HepG2 (cell line): ENCODE data around the gene ZNF526. TPM values are rescaled to one million over a fixed set of nuclear protein-coding genes. Genes with fewer than 3 reads are reported as not detected.

Source experiments
- ARNTL ChIP-seq: sonication (generic); formaldehyde crosslinking; IDR thresholded peaks from 2 replicates; pipeline ENCODE4 v1.4.0; 2020; ENCODE audit warnings: mild to moderate bottlenecking, missing genetic modification reagents
- KDM5B ChIP-seq: sonication (generic); formaldehyde crosslinking; IDR thresholded peaks from 2 replicates; pipeline ENCODE4 v1.4.0; 2020; ENCODE audit warnings: missing genetic modification reagents, mild to moderate bottlenecking, borderline replicate concordance
- MAFK ChIP-seq, 2 experiments: IDR thresholded peaks in 1 of 2; conservative IDR thresholded peaks in 1 of 2; 2 replicates each; pipeline ENCODE4 v1.6.1; 2011; ENCODE audit warnings: improper control_type of control experiment in 2 of 2, low read length in 2 of 2
- POLR2AphosphoS5 ChIP-seq: IDR thresholded peaks from 2 replicates; pipeline ENCODE4 v1.6.1; 2012; ENCODE audit warnings: low read depth, low read length
- RNF2 ChIP-seq: fragments of 450-650 bp; conservative IDR thresholded peaks from 2 replicates; pipeline ENCODE4 v1.6.1; 2016; ENCODE audit warnings: low read depth
- SOX5 ChIP-seq: IDR thresholded peaks from 2 replicates; pipeline ENCODE4 v1.6.1; 2016; ENCODE audit warnings: borderline replicate concordance
- SRSF1 ChIP-seq: fragments of 200-400 bp; formaldehyde crosslinking; optimal IDR thresholded peaks from 2 replicates; pipeline ENCODE3; 2017; ENCODE audit warnings: mild to moderate bottlenecking, low read depth, low read length, moderate library complexity
- TBX2 ChIP-seq: sonication (generic); formaldehyde crosslinking; IDR thresholded peaks from 2 replicates; pipeline ENCODE4 v1.5.0; 2020; ENCODE audit warnings: missing genetic modification reagents, mild to moderate bottlenecking, borderline replicate concordance
- TEAD3 ChIP-seq: optimal IDR thresholded peaks from 2 replicates; pipeline ENCODE3; 2016; ENCODE audit warnings: borderline replicate concordance
- TMF1 ChIP-seq: sonication (generic); formaldehyde crosslinking; IDR thresholded peaks from 2 replicates; pipeline ENCODE4 v1.8.1; 2022; ENCODE audit warnings: low read depth, missing genetic modification reagents
- ZFY ChIP-seq: sonication (generic); formaldehyde crosslinking; IDR thresholded peaks from 2 replicates; pipeline ENCODE4 v1.4.0; 2020; ENCODE audit warnings: missing genetic modification reagents
- ZKSCAN5 ChIP-seq: sonication (generic); formaldehyde crosslinking; IDR thresholded peaks from 2 replicates; pipeline ENCODE4 v1.5.1; 2020; ENCODE audit warnings: mild to moderate bottlenecking, missing genetic modification reagents
- ZNF180 ChIP-seq: sonication (generic); formaldehyde crosslinking; IDR thresholded peaks from 2 replicates; pipeline ENCODE4 v1.4.0; 2020; ENCODE audit warnings: low read depth, missing genetic modification reagents, borderline replicate concordance
- ZNF75D ChIP-seq: sonication (generic); formaldehyde crosslinking; IDR thresholded peaks from 2 replicates; pipeline ENCODE4 v1.8.1; 2023; ENCODE audit warnings: missing genetic modification reagents, mild to moderate bottlenecking, borderline replicate concordance
- ZNF878 ChIP-seq: sonication (generic); formaldehyde crosslinking; IDR thresholded peaks from 2 replicates; pipeline ENCODE4 v1.8.1; 2023; ENCODE audit warnings: mild to moderate bottlenecking, missing genetic modification reagents, moderate library complexity
- ZZZ3 ChIP-seq: sonication (generic); formaldehyde crosslinking; IDR thresholded peaks from 2 replicates; pipeline ENCODE4 v1.4.0; 2020; ENCODE audit warnings: missing genetic modification reagents, mild to moderate bottlenecking, borderline replicate concordance
- polyA plus RNA-seq, 8 experiments: library from polyadenylated mRNA; depleted of rRNA in 3 of 8; stranded (reverse) in 7 of 8; unstranded in 1 of 8; fragments of >200 nt; fragmentation: Illumina TruSeq in 4 of 8; extraction: Trizol in 4 of 8; gene quantifications; 2 replicates each; pipeline versions ENCODE4 v1.2.1 to v1.2.3, GENCODE V29; 2011 to 2016; ENCODE audit warnings: low read depth in 4 of 8, missing spikeins in 1 of 8, mixed read lengths in 1 of 8; ENCODE audit not compliant: insufficient read depth in 1 of 8
- total RNA-seq, 5 experiments: library from RNA; depleted of rRNA; stranded (reverse); fragments of >200 nt; fragmentation: Illumina TruSeq; extraction: Trizol; gene quantifications; 2 replicates each; pipeline ENCODE4 v1.2.3, GENCODE V29; 2016; ENCODE audit warnings: low read depth in 1 of 5
- TF ChIP-seq, protein P1 (sequence below): sonication (generic); formaldehyde crosslinking; IDR thresholded peaks from 2 replicates; pipeline ENCODE4 v1.5.1; 2020; ENCODE audit warnings: mild to moderate bottlenecking, missing genetic modification reagents
- TF ChIP-seq, protein P2 (sequence below): sonication (generic); formaldehyde crosslinking; IDR thresholded peaks from 2 replicates; pipeline ENCODE4 v1.8.0; 2022; ENCODE audit warnings: low read depth, missing genetic modification reagents
- TF ChIP-seq, protein P3 (sequence below): IDR thresholded peaks from 2 replicates; pipeline ENCODE4 v1.6.1; 2016; ENCODE audit warnings: missing genetic modification reagents, missing compliant biosample characterization
- TF ChIP-seq, protein P4 (sequence below): sonication (generic); formaldehyde crosslinking; IDR thresholded peaks from 2 replicates; pipeline ENCODE4 v1.5.0; 2020; ENCODE audit warnings: mild to moderate bottlenecking, missing genetic modification reagents

The ZNF526 gene
- total and polyA plus RNA-seq, 2 of the 13 experiments (the other 11 are each of a cell fraction or from before 2014, with no cell fraction given): 3.3 to 8.4 TPM

DNA sequence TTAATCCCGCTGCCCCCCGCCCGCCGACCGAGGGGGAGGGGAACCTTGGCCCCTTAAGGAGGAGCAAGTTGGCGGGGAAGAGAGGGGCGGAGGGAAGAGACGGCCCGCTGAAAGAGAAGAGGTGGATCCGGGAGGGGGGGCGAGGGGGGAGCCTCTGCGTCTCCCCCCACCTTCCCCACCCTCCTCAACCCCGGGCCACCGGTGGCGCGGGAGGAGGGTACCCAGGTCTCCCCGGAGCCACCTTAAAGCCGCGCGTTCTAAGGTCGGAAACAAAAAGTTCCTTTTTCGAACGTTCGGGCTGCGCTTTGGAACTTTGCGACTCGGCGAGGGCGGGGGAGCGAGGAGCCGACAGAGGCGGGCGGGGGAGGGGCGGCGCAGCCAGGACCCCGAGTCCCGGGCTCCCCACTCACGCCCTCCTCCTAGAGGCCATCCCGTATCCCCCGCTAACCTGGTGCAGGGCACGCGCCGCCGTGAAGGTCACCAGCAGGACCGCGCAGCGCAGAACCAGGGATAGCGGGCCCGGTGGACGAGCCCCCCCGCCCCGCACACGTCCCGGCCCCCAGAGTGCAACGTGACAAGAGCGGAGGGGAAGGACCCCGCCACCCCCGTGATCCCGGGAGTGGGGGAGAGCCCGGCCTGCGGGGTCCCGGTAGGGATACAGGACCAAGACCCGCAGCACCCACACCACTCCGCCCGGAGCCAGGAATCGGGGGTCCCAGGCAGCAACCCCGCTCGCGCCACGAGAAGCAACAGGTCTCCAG, 34.2 kb downstream of the ZNF526 start (continued):
- peak; percentile 26; the same call in 1 of the 2 replicates for TF ChIP-seq TBX2 (CRISPR knock-in tag)
- peak; percentile 46 for TF ChIP-seq ARNTL (CRISPR knock-in tag)
- TF ChIP-seq TEAD3: peak; percentile 18
- TF ChIP-seq ZFY (CRISPR knock-in tag): no peak; the same call in 1 of the 2 replicates
- TF ChIP-seq, protein P1, sequence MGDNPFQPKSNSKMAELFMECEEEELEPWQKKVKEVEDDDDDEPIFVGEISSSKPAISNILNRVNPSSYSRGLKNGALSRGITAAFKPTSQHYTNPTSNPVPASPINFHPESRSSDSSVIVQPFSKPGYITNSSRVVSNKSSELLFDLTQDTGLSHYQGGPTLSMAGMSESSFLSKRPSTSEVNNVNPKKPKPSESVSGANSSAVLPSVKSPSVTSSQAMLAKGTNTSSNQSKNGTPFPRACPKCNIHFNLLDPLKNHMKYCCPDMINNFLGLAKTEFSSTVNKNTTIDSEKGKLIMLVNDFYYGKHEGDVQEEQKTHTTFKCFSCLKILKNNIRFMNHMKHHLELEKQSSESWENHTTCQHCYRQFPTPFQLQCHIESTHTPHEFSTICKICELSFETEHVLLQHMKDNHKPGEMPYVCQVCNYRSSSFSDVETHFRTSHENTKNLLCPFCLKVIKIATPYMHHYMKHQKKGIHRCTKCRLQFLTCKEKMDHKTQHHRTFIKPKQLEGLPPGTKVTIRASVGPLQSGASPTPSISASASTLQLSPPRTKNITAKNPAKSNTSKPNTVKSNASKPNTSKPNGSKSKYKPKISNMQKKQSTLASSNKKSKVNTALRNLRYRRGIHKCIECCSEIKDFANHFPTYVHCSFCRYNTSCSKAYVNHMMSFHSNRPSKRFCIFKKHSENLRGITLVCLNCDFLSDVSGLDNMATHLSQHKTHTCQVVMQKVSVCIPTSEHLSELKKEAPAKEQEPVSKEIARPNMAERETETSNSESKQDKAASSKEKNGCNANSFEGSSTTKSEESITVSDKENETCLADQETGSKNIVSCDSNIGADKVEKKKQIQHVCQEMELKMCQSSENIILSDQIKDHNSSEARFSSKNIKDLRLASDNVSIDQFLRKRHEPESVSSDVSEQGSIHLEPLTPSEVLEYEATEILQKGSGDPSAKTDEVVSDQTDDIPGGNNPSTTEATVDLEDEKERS (CRISPR knock-in tag): no peak
- TF ChIP-seq MAFK (conservative IDR thresholded peaks at IDR 0.05 in 1 of 2, IDR thresholded peaks at IDR 0.05 in 1 of 2; ENCODE audit: low read length in 2 of 2): no peak
- no peak for TF ChIP-seq TMF1
- TF ChIP-seq POLR2AphosphoS5: no peak
- TF ChIP-seq, protein P2, sequence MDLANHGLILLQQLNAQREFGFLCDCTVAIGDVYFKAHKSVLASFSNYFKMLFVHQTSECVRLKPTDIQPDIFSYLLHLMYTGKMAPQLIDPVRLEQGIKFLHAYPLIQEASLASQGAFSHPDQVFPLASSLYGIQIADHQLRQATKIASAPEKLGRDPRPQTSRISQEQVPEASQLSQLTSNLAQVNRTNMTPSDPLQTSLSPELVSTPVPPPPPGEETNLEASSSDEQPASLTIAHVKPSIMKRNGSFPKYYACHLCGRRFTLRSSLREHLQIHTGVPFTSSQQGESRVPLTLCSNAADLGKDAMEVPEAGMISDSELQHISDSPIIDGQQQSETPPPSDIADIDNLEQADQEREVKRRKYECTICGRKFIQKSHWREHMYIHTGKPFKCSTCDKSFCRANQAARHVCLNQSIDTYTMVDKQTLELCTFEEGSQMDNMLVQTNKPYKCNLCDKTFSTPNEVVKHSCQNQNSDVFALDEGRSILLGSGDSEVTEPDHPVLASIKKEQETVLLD (CRISPR knock-in tag): peak; percentile 70
- peak; percentile 98 for TF ChIP-seq SRSF1
- TF ChIP-seq ZKSCAN5 (CRISPR knock-in tag): no peak
- no peak for TF ChIP-seq ZNF180 (CRISPR knock-in tag)
- no peak for TF ChIP-seq RNF2
- TF ChIP-seq ZNF75D (CRISPR knock-in tag): no peak
- TF ChIP-seq, protein P3, sequence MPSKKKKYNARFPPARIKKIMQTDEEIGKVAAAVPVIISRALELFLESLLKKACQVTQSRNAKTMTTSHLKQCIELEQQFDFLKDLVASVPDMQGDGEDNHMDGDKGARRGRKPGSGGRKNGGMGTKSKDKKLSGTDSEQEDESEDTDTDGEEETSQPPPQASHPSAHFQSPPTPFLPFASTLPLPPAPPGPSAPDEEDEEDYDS (CRISPR knock-in tag): no peak; the same call in 1 of the 2 replicates
- no peak for TF ChIP-seq KDM5B (CRISPR knock-in tag)
- TF ChIP-seq, protein P4, sequence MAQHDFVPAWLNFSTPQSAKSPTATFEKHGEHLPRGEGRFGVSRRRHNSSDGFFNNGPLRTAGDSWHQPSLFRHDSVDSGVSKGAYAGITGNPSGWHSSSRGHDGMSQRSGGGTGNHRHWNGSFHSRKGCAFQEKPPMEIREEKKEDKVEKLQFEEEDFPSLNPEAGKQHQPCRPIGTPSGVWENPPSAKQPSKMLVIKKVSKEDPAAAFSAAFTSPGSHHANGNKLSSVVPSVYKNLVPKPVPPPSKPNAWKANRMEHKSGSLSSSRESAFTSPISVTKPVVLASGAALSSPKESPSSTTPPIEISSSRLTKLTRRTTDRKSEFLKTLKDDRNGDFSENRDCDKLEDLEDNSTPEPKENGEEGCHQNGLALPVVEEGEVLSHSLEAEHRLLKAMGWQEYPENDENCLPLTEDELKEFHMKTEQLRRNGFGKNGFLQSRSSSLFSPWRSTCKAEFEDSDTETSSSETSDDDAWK (CRISPR knock-in tag): no peak
- peak; percentile 12; the same call in 1 of the 2 replicates for TF ChIP-seq SOX5 (CRISPR knock-in tag)
- 0 out of 2 replicates have a peak, but pooled peaks have one; percentile 60 for TF ChIP-seq ZNF878 (CRISPR knock-in tag)
- no peak for TF ChIP-seq ZZZ3 (CRISPR knock-in tag)
